ENCODE measurements around the gene ARMC8.

Gene ARMC8

GRCh38 chr3:138308783-138309182 lies 121.7 kb downstream of the ARMC8 start:
- H3K4me3 ChIP-seq (replicated peaks; ENCODE audit: low read depth, low read length), result no peak overlapping the region
- no peak for DNase-seq (ENCODE audit: low read depth)
- TF ChIP-seq, protein P1, sequence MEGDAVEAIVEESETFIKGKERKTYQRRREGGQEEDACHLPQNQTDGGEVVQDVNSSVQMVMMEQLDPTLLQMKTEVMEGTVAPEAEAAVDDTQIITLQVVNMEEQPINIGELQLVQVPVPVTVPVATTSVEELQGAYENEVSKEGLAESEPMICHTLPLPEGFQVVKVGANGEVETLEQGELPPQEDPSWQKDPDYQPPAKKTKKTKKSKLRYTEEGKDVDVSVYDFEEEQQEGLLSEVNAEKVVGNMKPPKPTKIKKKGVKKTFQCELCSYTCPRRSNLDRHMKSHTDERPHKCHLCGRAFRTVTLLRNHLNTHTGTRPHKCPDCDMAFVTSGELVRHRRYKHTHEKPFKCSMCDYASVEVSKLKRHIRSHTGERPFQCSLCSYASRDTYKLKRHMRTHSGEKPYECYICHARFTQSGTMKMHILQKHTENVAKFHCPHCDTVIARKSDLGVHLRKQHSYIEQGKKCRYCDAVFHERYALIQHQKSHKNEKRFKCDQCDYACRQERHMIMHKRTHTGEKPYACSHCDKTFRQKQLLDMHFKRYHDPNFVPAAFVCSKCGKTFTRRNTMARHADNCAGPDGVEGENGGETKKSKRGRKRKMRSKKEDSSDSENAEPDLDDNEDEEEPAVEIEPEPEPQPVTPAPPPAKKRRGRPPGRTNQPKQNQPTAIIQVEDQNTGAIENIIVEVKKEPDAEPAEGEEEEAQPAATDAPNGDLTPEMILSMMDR (IDR thresholded peaks at IDR 0.05; ENCODE audit: low read length, missing control alignments), result no peak

GRCh38 chr3:138310494-138310893 lies 123.4 kb downstream of the ARMC8 start:
- TF ChIP-seq, protein P1 (IDR thresholded peaks at IDR 0.05; ENCODE audit: low read length, missing control alignments), result no peak
- no peak for DNase-seq (ENCODE audit: low read depth)
- H3K4me3 ChIP-seq (replicated peaks; ENCODE audit: low read depth, low read length), result no peak overlapping the region

- TF ChIP-seq, protein P1 (IDR thresholded peaks at IDR 0.05; ENCODE audit: low read length, missing control alignments), result no peak
- H3K4me3 ChIP-seq (replicated peaks; ENCODE audit: low read depth, low read length), result no peak overlapping the region
- peak; percentile 78 for DNase-seq (ENCODE audit: low read depth)
Observed at GRCh38 chr3:138314751-138315150, 127.7 kb downstream of the ARMC8 start.

- TF ChIP-seq, protein P1 (IDR thresholded peaks at IDR 0.05; ENCODE audit: low read length, missing control alignments), result no peak
- no peak for DNase-seq (ENCODE audit: low read depth)
- H3K4me3 ChIP-seq (replicated peaks; ENCODE audit: low read depth, low read length), result no peak overlapping the region
Observed at GRCh38 chr3:138317687-138318086, 130.6 kb downstream of the ARMC8 start.

GRCh38 chr3:138323971-138324370 lies 136.9 kb downstream of the ARMC8 start:
- H3K4me3 ChIP-seq (replicated peaks; ENCODE audit: low read depth, low read length), result no peak overlapping the region
- DNase-seq (ENCODE audit: low read depth), result no peak
- TF ChIP-seq, protein P1 (IDR thresholded peaks at IDR 0.05; ENCODE audit: low read length, missing control alignments), result no peak

GRCh38 chr3:138325990-138326389 lies 138.9 kb downstream of the ARMC8 start:
- no peak for DNase-seq (ENCODE audit: low read depth)
- H3K4me3 ChIP-seq (replicated peaks; ENCODE audit: low read depth, low read length), result no peak overlapping the region
- TF ChIP-seq, protein P1 (IDR thresholded peaks at IDR 0.05; ENCODE audit: low read length, missing control alignments), result no peak

- TF ChIP-seq, protein P1 (IDR thresholded peaks at IDR 0.05; ENCODE audit: low read length, missing control alignments), result no peak
- DNase-seq (ENCODE audit: low read depth), result no peak
- H3K4me3 ChIP-seq (replicated peaks; ENCODE audit: low read depth, low read length), result no peak overlapping the region
Observed at GRCh38 chr3:138326866-138327595, 139.9 kb downstream of the ARMC8 start.
